Measurements from ENCODE around the gene PIK3IP1. TPM values are rescaled to one million over a fixed set of nuclear protein-coding genes. Genes with fewer than 3 reads are reported as not detected.

The PIK3IP1 gene
- total RNA-seq, 4 donors from 2014 or later = 39.8 to 88.4 (median 48.1) TPM

- peak overlapping the region; percentile 49 to 84 (median 80) for H3K27ac ChIP-seq
These were observed 38.3 kb downstream of the PIK3IP1 start for GRCh38 chr22:31253949-31254348.

GRCh38 chr22:31250740-31251600 lies 41.3 kb downstream of the PIK3IP1 start:
- H3K27ac ChIP-seq = peak overlapping the region; percentile 17 to 84 (median 74)
- WGBS, 2 donors = 79 to 85% methylated on average over 4 of the region's 4 CpGs
- no peaks in the 10 kb centered on the region for H3K36me3 ChIP-seq
- H3K4me3 ChIP-seq (replicated peaks in 1 of 3) = no peak overlapping the region
- H3K4me1 ChIP-seq = peaks cover 65 to 71% of the 10 kb centered on the region in 2 donors
- no peaks in the 10 kb centered on the region for H3K9me3 ChIP-seq
- H3K27me3 ChIP-seq = no peaks in the 10 kb centered on the region
- no peak for DNase-seq
- intact Hi-C loops (cut with DNase I) = no loop called here
- no peak for TF ChIP-seq POLR2A (IDR thresholded peaks at IDR 0.05)

More at GRCh38 chr22:31253949-31254348, 38.3 kb downstream of the PIK3IP1 start:
- Histone ChIP-seq H3K36me3 (peaks cover 0 to 2% of the 10 kb centered on the region in 2 donors), H3K27me3 (no peaks in the 10 kb centered on the region), H3K4me1 (peaks cover 50 to 69% of the 10 kb centered on the region in 2 donors), H3K4me3 (replicated peaks in 1 of 3) (no peak overlapping the region), H3K9me3 (no peaks in the 10 kb centered on the region)
- peak in 1 of 2 donors; percentile 56 for TF ChIP-seq POLR2A (IDR thresholded peaks at IDR 0.05)
- TF ChIP-seq CTCF (IDR thresholded peaks at IDR 0.05) = peak in 2 of 6 experiments; percentile 31 to 32
- WGBS, 2 donors = 66 to 78% methylated on average over 4 of the region's 4 CpGs
- intact Hi-C loops (cut with DNase I) = no loop called here
- peak; percentile 65 to 84 for DNase-seq

GRCh38 chr22:31248965-31249958 lies 43.0 kb downstream of the PIK3IP1 start:
- WGBS, 2 donors = 30 to 34% methylated on average over 9 of the region's 9 CpGs
- peaks cover 56 to 65% of the 10 kb centered on the region in 2 donors for H3K4me1 ChIP-seq
- intact Hi-C loops (cut with DNase I) = no loop called here

DNA sequence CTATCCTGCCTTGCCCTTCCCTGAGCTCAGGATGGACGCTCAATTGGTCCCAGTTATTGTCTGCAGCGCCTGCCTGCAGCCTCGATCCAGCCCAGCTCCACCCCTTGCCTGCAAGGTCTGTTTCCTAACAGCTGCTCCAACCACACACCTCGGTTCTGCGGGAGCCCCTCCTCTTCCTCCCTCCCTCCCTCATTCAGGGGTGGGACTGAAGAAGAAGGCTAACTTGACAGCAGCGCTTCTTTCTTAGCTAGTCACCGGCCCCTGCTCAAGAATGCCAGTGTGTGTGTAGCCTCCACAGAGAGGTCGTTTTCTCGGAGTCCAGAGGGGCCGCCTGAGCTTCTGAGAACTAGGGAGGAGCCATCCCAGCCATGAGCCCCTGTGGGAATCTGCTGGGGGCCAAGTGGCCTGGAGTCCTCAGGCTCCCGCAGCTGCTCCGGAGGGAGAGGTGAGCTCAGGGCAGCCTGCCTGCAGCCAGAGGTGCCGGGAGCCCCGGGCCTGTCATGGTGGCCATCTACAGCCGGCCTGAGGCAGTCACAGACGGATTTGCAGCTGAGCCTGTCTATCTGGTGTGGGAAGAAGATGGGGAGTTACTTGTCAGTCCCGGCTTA lies 44.0 kb downstream of the PIK3IP1 start:
- 13 to 23% methylated on average over 12 to 17 of the region's 17 CpGs for WGBS, 2 donors
- TF ChIP-seq POLR2A (IDR thresholded peaks at IDR 0.05) (peak; percentile 56 to 95), CTCF (IDR thresholded peaks at IDR 0.05) (no peak)
- DNase-seq = peak; percentile 91 to 92
- H3K4me3 ChIP-seq (replicated peaks in 1 of 3) = peak overlapping the region; percentile 6 to 66 (median 53)
- H3K27me3 ChIP-seq = no peaks in the 10 kb centered on the region
- H3K4me1 ChIP-seq = peaks cover 46 to 65% of the 10 kb centered on the region in 2 donors
- intact Hi-C loops (cut with DNase I) = no loop called here
- no peaks in the 10 kb centered on the region for H3K36me3 ChIP-seq
- H3K27ac ChIP-seq = peak overlapping the region; percentile 74 to 84 (median 79)
- no peaks in the 10 kb centered on the region for H3K9me3 ChIP-seq

More at GRCh38 chr22:31248965-31249958, 43.0 kb downstream of the PIK3IP1 start:
- no peaks in the 10 kb centered on the region for H3K36me3 ChIP-seq
- TF ChIP-seq CTCF (IDR thresholded peaks at IDR 0.05) (no peak), POLR2A (IDR thresholded peaks at IDR 0.05) (peak in 1 of 2 donors; percentile 45)
- H3K27me3 ChIP-seq = no peaks in the 10 kb centered on the region
- H3K27ac ChIP-seq = peak overlapping the region; percentile 74 to 84 (median 79)
- peak overlapping the region; percentile 6 to 66 (median 53) for H3K4me3 ChIP-seq (replicated peaks in 1 of 3)
- no peaks in the 10 kb centered on the region for H3K9me3 ChIP-seq
- DNase-seq = peak; percentile 63 to 80

DNA sequence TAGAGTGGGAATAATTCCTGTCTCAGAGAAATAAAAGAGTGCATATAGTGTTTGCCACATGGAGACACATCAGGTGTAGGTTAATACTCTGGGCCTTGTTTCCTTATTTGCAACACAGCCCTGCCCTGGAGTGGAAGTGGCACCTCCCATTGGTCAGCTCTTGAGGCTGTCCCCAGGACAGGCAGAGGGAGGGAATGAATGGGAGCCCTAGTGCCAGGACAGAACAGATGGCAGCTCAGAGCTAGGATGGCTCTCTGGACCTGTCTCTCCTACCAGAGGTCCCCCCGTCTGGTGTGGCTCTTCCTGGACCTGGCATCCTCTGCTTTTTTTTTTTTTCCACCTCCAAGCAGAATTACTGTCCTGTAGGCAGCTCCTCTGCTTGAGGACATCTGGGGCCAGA lies 44.6 kb downstream of the PIK3IP1 start:
- Histone ChIP-seq H3K4me1 (peaks cover 43 to 65% of the 10 kb centered on the region in 2 donors), H3K4me3 (replicated peaks in 1 of 3) (peak overlapping the region in 1 of 3 donors; percentile 53), H3K36me3 (no peaks in the 10 kb centered on the region), H3K27ac (peak overlapping the region in 2 of 3 donors; percentile 74 to 84), H3K9me3 (no peaks in the 10 kb centered on the region), H3K27me3 (no peaks in the 10 kb centered on the region)
- intact Hi-C loops (cut with DNase I) = no loop called here
- DNase-seq = no peak
- 62 to 85% methylated on average over 1 of the region's 1 CpG for WGBS, 2 donors
- TF ChIP-seq POLR2A (IDR thresholded peaks at IDR 0.05) (no peak), CTCF (IDR thresholded peaks at IDR 0.05) (no peak)
